H4 (cell line): ENCODE data around the gene MRC1. TPM values are rescaled to one million over a fixed set of nuclear protein-coding genes. Genes with fewer than 3 reads are reported as not detected.

Experiments used
- DNase-seq: peaks from one replicate; pipeline ENCODE4 v3.0.0-alpha.2; 2015; ENCODE audit warnings: low spot score
- total RNA-seq: library from RNA; depleted of rRNA; stranded (reverse); fragments of >200 nt; shearing (Covaris generic); gene quantifications from 2 replicates; pipeline ENCODE4 v1.2.3, GENCODE V29; 2014

The MRC1 gene
- total RNA-seq, 1 experiment from 2014 or later: not detected

DNA sequence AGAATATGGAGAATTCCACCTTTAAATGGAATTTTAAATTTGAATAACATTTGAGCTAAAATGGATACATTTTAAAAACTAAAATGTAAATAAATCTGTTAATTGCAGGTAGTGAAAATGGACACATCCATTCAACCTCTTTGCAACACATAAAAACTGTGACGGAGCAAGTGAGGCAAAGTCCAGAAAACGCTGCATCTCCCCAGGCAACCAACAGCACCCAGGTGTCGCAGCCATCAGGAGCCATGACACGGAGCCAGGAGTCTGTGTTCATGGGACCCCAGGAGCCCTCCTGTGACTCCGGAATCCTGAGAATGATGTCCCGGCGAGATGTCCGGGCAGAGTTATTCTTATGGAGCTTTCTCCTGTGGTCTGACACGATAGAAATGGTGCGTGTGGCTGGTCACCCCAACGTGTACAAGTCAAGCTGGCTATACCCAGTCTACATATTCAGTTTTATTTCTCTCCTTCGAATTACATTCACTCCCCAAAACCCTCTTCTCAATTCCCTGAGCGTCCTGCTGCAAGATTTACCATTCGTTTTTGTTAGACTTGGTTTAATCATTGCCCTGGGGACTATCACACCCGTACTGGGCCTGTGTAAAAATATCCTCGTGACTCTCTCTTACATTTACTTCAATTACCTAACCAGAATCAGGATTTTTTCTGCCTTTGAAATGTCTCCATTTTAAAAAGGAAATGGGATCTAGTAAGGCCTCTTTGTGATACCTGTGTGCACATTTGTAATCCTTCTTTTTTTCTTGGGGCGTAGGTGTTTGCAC, 13.1 kb upstream of the MRC1 start:
- no peak for DNase-seq

DNA sequence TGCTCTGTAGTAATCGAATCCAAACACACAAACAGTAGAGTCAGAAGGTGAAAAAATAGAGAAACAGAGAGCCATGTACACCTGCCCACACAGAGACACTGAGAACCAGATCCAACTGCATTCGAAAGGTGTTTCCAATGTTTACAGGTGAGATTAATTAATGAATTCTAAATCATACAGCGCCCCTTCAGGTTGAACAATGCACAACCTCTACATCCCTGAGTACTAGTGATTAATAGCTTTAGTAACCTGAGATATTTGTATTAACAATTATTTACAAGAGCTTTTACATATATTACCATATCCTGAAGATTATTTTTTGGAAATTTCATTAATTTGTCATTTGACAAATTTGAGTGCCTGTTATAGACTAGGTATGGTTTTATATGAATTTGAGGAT, 7.6 kb upstream of the MRC1 start:
- DNase-seq: no peak

DNA sequence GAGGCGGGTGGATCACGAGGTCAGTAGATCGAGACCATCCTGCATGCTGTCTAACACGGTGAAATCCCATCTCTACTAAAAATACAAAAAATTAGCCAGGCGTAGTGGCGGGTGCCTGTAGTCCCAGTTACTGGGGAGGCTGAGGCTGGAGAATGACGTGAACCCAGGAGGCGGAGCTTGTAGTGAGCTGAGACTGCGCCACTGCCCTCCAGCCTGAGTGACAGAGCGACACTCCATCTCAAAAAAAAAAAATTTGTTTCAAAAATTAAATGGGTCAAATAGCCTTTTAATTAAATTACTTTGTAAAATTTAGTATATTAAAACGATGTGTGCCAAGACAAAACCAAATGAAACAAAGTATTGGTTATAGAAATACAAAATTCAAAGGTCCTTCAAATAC, 6.8 kb upstream of the MRC1 start:
- DNase-seq: no peak

DNA sequence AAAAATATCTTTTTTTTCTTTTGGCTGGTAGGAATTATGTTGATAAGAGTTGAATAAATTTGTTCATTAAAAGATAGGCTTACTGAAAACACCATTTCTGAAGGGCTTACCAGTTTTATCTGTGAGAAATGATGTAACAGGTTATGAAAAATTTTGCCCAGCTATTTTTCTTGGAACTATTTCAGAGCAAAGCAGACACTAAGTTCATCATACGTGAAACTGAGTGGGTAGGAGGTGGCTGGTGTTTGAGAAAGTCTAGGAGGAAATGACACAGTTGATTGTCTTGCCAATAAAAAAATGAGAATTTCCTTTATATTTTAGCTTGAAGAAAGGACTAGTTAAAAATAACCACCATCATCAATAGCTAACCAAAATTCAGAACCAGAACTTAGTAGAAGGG, 6.2 kb upstream of the MRC1 start:
- no peak for DNase-seq

DNA sequence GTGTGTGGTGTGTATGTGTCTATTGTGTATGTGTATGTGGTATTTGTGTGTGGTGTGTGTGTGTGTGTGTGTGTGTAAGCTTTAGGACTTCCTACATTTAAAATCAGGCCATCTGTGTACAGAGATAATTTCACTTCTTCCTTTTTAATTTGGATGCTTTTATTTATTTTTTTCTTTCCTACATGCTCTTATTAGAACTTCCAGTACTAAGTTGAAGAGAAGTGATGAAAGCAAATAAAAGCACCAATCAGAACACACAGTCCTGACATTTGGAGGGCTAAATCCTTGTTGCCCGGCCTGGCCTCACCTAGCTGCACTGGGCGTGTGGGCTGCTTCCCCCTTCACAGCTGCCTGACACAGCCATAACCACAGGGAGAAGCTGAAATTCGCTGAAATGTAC, 3.8 kb upstream of the MRC1 start:
- DNase-seq: no peak

DNA sequence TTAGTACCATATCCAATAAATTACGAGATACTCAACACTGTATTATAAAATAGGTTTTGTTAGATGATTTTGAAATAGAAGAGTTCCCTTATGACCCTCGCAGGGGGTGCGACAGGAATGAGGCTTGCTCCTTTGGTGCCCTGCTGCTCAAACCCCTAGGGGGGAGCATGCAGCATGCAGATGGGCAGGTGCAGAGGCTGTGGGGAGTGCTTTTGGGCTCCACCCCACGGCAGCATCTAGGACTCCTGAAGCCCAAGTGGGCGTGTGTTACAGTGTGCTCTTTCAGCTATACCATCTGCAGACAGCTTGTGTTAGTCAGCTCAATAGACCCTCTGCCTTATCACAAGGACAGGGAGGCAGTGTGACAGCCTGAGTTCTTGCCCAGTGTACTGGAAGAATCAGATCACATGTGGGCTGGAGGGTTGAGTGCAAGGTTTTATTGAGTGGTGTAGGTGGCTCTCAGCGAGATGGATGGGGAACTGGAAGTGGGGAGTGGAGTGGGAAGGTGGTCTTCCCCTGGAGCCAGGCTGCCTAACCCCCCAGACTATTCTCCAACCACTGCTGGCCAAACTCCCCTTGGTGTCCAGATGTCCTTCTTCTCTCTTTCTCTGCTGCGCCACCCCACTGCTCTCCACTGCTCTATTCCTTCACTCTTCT, 3.1 kb upstream of the MRC1 start:
- no peak for DNase-seq

DNA sequence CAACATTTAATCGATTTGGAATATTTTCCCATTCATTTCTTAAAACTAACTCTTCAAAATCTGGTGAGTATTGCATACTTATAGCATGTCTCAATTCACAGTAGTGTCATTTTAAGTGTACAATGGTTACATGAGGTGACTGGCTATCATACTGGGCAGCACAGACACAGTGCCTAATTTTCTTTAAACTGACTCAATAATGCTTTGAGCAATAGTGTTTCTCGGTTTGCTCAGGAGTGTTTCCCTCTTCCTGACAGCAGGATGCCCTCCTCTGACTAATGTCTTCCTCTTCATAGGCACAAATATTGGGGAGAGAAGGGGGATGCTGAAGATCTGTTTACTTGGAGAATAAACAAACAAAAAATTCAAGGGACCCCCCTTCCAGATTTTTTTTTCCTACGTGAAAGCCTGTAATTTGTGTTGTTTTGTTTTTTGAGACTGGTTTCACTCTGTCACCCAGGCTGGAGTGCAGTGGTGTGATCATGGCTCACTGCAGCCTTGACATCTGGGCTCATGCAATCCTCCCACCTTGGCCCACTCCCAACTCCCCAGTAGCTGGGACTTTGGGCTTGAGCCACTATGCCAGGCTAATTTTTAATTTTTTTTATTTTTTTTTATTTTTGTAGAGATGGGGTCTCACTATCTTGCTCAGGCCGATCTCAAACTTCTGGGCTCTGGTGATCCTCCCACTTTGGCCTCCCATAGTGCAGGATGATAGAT, 2.2 kb downstream of the MRC1 start:
- no peak for DNase-seq

DNA sequence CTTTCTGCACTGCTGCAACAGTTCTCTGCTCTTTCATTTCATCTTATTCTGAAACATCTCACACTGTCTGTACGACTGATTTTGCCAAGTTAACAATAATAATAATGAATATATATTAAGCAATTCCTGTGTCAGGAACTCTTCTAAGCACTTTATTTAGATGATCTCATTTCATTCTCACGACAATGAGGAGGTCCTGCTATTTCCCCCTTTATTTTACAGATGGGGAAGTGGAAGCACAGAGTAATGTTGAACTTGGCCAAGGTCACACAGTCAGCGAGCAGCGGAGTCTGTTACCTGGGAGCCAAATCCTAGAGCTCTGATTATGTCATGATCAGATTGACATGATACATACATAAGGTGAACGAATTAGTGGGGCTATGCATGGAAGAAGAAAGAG, 5.8 kb downstream of the MRC1 start:
- DNase-seq: no peak

DNA sequence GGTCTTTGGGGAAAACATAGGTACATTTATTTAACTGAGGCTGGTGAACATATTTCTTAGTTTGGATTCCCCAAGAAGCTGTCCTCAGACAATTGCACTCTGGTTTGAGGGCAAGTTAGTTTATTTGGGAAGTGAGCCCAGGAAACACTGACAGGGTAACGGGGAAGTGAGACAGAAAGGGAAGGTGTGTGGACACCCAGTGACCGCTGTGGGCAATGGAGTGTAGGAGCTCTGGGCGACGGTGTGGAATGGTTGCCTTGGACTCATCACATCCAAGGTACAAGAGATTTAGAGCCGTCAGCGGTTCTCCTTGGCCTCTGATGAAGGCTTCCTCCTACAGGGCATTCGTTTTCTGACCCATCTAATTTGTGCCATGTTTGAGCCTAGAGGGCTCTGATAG, 7.1 kb downstream of the MRC1 start:
- no peak for DNase-seq

DNA sequence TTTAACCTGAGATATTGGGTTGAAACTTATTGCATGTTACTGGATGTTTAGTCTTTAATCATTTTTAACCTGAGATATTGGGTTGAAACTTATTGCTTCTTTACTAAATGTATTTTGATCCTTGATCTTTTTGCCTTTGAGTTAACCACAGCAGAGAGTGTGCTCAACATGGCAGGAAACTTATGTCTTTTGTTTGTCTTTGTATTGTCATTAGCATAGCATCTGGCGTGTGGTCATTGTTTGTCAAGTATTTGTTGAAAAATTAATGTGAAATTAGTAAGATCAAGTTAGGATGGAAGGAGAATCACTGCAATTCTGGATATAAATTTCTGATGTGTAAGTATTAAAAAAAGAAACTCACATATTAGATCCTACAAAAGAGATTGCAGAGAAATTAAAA, 8.2 kb downstream of the MRC1 start:
- DNase-seq: no peak

DNA sequence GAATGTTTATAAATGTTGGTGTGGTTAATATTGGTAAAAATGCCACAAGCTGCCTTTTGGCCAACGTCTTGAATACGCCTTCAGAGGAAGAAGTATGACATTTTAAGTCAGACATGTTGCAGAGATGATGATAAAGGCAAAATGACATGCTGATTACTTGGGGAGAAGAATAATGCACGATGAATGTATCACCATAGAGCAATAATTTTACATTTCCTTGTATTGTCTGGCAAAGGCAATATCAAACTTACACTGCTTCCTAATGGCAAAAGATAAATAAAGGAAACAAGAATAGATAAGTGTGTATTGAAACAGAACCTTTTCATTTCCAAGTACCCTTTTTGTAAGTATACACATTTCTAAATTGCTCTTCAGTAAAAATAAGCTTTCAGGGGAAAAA, 8.6 kb downstream of the MRC1 start:
- DNase-seq: no peak

DNA sequence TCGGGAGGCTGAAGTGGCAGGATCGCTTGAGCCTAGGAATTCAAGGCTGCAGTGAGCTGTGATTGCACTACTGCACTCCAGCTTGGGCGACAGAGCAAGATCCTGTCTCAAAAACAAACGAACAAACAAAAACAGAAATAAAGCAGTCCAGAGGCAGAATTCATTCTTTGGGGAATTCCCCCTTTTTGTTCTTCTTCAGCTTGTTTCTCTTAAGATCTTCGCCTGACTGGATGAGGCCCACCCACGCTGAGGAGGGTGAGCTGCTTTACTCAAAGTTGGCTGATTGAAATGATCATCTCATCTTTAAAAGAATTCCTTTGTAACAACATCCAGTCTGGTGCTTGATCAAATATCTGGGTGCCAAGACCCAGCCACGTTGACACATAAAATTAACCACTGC, 10.7 kb downstream of the MRC1 start:
- no peak for DNase-seq

DNA sequence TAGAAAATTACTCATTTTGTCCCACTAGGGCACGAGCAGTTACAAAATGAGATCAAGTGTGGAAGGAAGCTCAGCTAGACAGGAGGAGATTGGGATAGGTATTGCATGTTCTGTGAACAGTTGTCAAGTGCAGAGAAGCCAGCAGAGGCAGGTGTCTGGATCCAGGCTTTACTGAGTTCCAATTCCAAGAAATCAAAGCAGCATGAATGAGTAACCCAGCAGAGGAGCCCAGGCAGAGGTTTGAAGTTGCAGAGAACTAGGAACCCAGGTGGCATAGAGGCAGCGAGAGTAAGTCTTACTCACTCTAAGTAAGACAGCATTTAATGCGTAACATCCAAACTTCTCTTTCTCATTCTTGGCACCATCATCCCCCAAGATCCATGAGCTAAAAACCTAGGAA, 11.8 kb downstream of the MRC1 start:
- no peak for DNase-seq

DNA sequence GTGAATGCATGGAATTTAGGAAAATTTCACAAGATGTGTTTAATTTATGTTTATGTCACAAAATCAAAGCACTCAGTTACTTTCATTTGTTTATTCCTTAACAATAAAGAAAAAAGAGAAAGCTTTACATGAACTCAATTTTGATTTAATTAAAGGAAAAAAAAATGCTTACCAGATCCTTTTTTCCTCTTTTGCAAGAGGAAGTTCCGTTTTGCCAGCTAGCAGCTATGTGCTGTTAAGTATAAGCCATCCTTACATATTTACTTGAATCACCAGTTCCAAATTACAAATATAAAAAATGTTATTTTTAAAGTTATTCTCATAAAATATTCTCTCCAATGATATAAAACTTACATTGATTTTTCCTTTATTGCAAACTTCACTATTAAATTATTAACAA, 12.7 kb downstream of the MRC1 start:
- DNase-seq: no peak

DNA sequence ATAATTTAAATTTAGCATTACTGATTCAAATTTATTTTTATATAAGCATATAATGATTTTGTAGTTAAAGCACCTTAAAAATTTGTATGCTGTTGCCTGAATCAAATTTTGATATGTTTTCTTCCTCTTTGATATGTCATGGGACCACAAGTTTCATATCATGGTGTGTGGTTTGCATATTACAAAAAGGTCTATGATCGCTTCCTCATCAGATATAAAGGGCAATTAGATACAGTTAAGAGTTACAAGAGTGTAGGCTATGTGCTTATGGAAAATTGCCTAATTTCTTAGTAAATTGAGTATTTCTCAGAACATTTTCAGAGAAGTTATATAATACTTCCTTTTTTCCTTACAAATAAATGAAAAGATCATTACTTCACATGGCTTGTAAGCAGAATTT, 22.2 kb downstream of the MRC1 start:
- DNase-seq: no peak

DNA sequence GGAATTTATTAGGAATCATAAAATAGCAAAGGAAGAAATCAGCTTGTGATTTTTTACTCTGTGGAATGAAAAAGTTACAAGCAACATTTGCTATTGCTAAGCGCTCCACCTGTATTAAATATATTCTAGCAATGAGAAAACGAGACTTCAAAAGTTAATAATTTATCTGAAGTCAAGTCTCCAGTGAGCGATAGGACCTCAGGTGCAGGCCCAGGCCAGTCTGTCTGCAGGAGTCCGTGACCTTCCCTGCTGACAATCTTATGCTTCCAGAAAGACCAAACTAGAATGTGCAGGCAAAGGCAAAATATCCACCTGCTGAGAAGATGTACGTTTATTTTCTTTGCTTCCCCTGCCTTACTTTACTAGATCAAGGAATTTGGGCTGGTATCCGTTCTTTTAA, 22.7 kb downstream of the MRC1 start:
- no peak for DNase-seq

DNA sequence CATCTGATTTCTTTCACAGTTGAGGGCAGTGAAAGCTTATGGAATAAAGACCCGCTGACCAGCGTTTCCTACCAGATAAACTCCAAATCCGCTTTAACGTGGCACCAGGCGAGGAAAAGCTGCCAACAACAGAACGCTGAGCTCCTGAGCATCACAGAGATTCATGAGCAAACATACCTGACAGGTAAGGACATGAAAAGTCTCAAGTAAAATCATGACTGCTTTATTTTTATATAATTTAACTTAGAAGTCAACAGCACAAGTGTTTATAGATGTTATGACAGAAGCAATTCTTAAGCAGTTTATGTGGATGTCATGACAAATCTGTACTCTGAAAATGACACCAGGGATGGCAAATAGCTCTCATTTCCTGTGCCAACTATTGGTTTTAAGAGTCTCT, 24.5 kb downstream of the MRC1 start:
- DNase-seq: no peak

DNA sequence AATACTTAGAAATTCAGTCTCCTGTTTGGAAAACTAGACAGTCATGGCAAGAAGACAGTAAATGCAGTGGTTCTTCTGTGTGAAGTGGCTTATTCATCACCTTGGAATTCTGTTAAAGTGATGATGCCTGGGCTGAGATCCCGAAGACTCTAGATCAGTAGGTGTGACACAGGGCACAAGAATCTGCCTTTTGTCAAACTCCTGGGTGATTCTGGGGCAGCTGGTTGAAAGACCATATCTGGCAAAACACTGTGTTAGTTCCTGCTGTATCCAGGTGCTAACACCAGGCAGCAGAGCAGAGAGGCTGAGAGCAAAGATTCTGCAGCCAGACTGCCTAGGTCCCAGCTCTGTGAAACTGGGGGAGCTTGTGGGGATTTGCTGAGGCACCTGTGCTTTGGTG, 26.5 kb downstream of the MRC1 start:
- peak; percentile 16 for DNase-seq

DNA sequence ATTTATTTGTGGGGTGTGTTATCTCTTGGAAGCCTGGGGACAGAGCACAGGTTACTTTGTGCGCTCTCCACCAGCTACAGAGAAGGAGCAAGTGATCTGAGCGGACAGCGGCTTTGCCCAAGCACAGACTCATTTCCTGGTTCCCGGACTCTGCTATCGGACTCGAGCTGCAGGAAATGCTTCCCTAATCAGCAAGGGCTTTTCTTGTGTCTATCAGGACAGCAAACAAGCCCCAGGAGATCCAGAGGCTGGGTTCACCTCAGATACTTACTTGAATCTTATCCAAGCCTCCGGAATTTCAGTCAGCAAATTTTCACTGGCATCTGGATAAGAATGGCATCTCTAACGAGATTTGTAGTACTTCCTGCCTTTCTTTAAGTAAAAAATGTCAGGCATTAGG, 27.8 kb downstream of the MRC1 start:
- peak; percentile 13 for DNase-seq

DNA sequence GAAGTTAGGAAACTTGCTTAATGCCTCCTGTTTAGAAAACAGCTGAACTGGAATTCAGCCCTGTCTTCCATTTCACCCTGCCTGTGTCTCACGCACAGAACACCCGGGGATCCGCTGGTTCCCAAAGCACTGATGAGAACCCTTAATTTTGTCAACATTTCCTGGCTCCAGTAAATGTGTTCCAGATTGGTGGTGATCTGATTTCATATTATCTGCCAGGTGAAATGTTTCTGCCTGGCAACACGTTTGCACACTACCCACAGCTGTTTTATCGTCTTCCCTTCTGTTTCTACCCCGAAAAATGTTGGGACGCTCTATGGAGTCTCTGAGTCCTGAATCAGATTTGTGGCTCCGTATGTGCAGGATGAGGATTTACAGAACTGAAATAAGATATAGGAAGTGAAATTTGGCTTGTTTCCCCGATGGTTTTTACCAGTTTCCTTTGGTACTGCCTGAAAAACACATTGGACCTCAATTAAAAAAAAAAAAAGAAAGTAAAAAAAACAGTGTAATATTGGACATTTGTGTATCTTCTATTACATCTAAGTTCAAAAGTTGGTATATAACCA, 29.0 kb downstream of the MRC1 start:
- no peak for DNase-seq

DNA sequence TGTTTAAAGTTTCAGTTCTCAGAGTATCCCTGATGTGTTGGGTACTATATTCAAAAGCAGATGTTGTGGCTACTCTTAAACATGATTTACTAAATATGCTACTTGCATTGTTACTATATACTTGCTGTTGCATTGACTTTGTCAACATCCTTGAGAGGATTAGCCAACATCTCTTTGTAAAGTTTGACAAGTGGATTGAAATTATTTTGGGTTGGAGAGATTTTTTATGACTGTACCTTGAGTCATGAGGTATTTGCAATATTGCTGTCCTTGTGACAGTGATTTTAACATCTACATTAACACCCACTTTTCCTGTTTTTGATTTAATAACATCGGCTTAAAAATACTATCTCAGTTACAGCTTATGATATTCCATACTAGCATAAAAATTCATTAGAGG, 31.9 kb downstream of the MRC1 start:
- DNase-seq: no peak

DNA sequence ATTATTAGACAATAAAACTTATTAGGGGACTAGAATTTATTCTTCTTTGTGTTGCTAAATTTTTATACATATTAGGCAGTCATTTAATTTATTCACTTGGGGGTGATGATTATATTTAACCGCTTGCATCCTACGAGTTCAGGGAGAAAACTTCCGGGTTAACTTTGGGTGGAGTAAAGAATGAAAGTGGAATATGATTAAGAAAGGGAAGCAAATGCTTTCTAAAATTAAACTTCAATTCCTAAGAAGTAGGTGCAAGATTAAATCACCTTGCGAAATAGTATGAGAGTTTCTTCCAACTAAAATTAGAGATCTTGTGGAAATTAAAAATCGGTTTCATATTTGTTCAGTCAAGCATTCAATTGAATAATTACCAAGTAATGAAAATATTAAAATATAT, 33.5 kb downstream of the MRC1 start:
- DNase-seq: no peak
